GM12878 (cell line): ENCODE measurements around the gene SEM1. TPM values are rescaled to one million over a fixed set of nuclear protein-coding genes. Genes with fewer than 3 reads are reported as not detected.

Experiments
- ATAC-seq: fragments of 200-7000 bp; cut with Tn5 transposase; 3 replicates; pipeline ENCODE4 v1.9.1; 2020; ENCODE audit warnings: mild to moderate bottlenecking, moderate library complexity
- BruUV-seq: library from RNA; stranded (reverse); fragments of 400-500 nt; replicated peaks from 2 replicates; lab custom pipeline; 2021; lab: Mats Ljungman, UMichigan
- CTCF ChIA-PET: fragments of 300-600 bp; sonication (Branson Sonifier 250); formaldehyde crosslinking; extraction: SDS; loops from one replicate; lab custom pipeline; 2021; ENCODE audit warnings: inconsistent platforms; lab: Yijun Ruan, JAX
- POLR2A ChIA-PET: fragments of 350-600 bp; formaldehyde crosslinking; extraction: SDS; loops from one replicate; lab custom pipeline; 2021; ENCODE audit warnings: inconsistent platforms; lab: Charles Lee
- RAD21 ChIA-PET: fragments of 300-600 bp; sonication (Branson Sonifier 250); formaldehyde crosslinking; loops from one replicate; lab custom pipeline; 2023; ENCODE audit warnings: antibody characterized with exemption; ENCODE audit not compliant: unreplicated experiment; lab: Charles Lee
- SMC1A ChIA-PET: fragments of 300-600 bp; sonication (Branson Sonifier 250); formaldehyde crosslinking; loops from one replicate; lab custom pipeline; 2023; ENCODE audit not compliant: unreplicated experiment, uncharacterized antibody; lab: Charles Lee
- DNase-seq: peaks from one replicate; pipeline ENCODE4 v3.0.0-alpha.2; 2011; ENCODE audit warnings: low read depth, low spot score
- FAIRE-seq: peaks from 3 replicates; lab custom pipeline; 2011; peaks lifted over from hg19 to GRCh38; lab: Jason Lieb, UNC
- H2AFZ ChIP-seq: 2 replicates; pipeline ENCODE4 v1.6.0; 2011; ENCODE audit warnings: low read depth, low read length, control low read depth; ENCODE audit not compliant: control insufficient read depth
- H3K27ac ChIP-seq: 2 replicates; pipeline ENCODE4 v1.5.1; 2011; ENCODE audit warnings: control low read depth; ENCODE audit not compliant: control insufficient read depth, insufficient read depth
- H3K27me3 ChIP-seq, 2 experiments: replicated peaks in 1 of 2; 2 replicates each; pipeline versions ENCODE4 v1.6.0 to v1.6.1; 2011; ENCODE audit warnings: low read length in 1 of 2; ENCODE audit not compliant: control insufficient read depth in 2 of 2, insufficient read depth in 2 of 2
- H3K36me3 ChIP-seq, 2 experiments: 2 replicates each; pipeline ENCODE4 v1.5.1; 2011; ENCODE audit warnings: low read length in 1 of 2; ENCODE audit not compliant: control insufficient read depth in 2 of 2, insufficient read depth in 2 of 2
- H3K4me1 ChIP-seq: 2 replicates; pipeline ENCODE4 v1.6.1; 2011; ENCODE audit warnings: mild to moderate bottlenecking, low read length, moderate library complexity, mixed read lengths; ENCODE audit not compliant: control insufficient read depth, insufficient read depth
- H3K4me2 ChIP-seq: 2 replicates; pipeline ENCODE4 v1.6.0; 2011; ENCODE audit warnings: control low read depth; ENCODE audit not compliant: control insufficient read depth, insufficient read depth
- H3K4me3 ChIP-seq: fragments of 200-600 bp; sonication (generic); 2 replicates; pipeline ENCODE4 v1.5.1; 2016
- H3K79me2 ChIP-seq: 2 replicates; pipeline ENCODE4 v1.6.0; 2011; ENCODE audit warnings: low read length; ENCODE audit not compliant: control insufficient read depth, insufficient read depth
- H3K9ac ChIP-seq: 2 replicates; pipeline ENCODE4 v1.8.0; 2011; ENCODE audit warnings: low read length, control low read depth, mixed read lengths; ENCODE audit not compliant: control insufficient read depth, insufficient read depth
- H3K9me3 ChIP-seq: replicated peaks from 3 replicates; pipeline ENCODE4 v1.5.1; 2011; ENCODE audit warnings: mild to moderate bottlenecking, low read length; ENCODE audit not compliant: control insufficient read depth, insufficient read depth
- H4K20me1 ChIP-seq: 2 replicates; pipeline ENCODE4 v1.6.0; 2011; ENCODE audit not compliant: control insufficient read depth, insufficient read depth
- CREB1 ChIP-seq: IDR thresholded peaks from 2 replicates; pipeline ENCODE4 v1.6.1; 2012; ENCODE audit warnings: low read depth, mild to moderate bottlenecking, inconsistent platforms
- ESRRA ChIP-seq: IDR thresholded peaks from 2 replicates; pipeline ENCODE4 v1.6.1; 2012; ENCODE audit warnings: mild to moderate bottlenecking, low read length, improper control_type of control experiment
- KAT2A ChIP-seq: conservative IDR thresholded peaks from 2 replicates; pipeline ENCODE4 v1.6.1; 2011; ENCODE audit warnings: low read depth, low read length; ENCODE audit not compliant: control insufficient read depth
- RCOR1 ChIP-seq: conservative IDR thresholded peaks from 2 replicates; pipeline ENCODE4 v1.6.1; 2012; ENCODE audit warnings: low read depth, low read length, improper control_type of control experiment
- SIX5 ChIP-seq: IDR thresholded peaks from 2 replicates; pipeline ENCODE4 v1.6.1; 2011; ENCODE audit warnings: mild to moderate bottlenecking, low read depth, low read length, moderate library complexity; ENCODE audit not compliant: severe bottlenecking
- ZNF622 ChIP-seq: fragments of 450-650 bp; IDR thresholded peaks from 2 replicates; pipeline ENCODE4 v1.6.1; 2017; ENCODE audit warnings: mild to moderate bottlenecking, inconsistent platforms
- WGBS: methylation state at CpG from one replicate; pipeline ENCODE4 v1.1.6; 2016; ENCODE audit warnings: low lambda C conversion rate; ENCODE audit not compliant: insufficient replicate concordance, insufficient coverage; ENCODE audit errors: missing lambda C conversion rate; 5-methylcytosine and 5-hydroxymethylcytosine counted together
- in situ Hi-C: fragments of 300-500 bp; cut with MboI; formaldehyde crosslinking; loops from 9 replicates; pipeline ENCODE4 v1.14.3; 2018; ENCODE audit warnings: mixed read lengths
- intact Hi-C: fragments of 100-400 bp; cut with micrococcal nuclease; formaldehyde crosslinking; loops from one replicate; pipeline ENCODE4 v1.14.2; 2022; ENCODE audit not compliant: unreplicated experiment
- polyA plus RNA-seq, 11 experiments: library from polyadenylated mRNA; depleted of rRNA in 4 of 11; unstranded in 6 of 11; stranded (reverse) in 5 of 11; fragments of >200 nt; fragmentation: Nextera tagmentation in 4 of 11; fragmentation: Illumina TruSeq in 1 of 11; extraction: Ambion mirVana in 4 of 11; extraction: Trizol in 1 of 11; gene quantifications; 1 replicate in 1 of 11; 2 replicates in 10 of 11; pipeline versions ENCODE4 v1.2.1 to v1.2.3, GENCODE V29; 2011 to 2016; ENCODE audit warnings: inconsistent platforms in 2 of 11, missing spikeins in 2 of 11, low read depth in 1 of 11
- total RNA-seq, 4 experiments: library from RNA; depleted of rRNA in 3 of 4; stranded (reverse); fragments of >200 nt in 3 of 4; fragmentation: Illumina TruSeq in 1 of 4; extraction: Trizol in 1 of 4; gene quantifications; 2 replicates each; pipeline versions ENCODE4 v1.2.1 to v1.2.3, GENCODE V29; 2013 to 2021

The SEM1 gene
- total and polyA plus RNA-seq, 10 of the 15 experiments (the other 5 are each of a cell fraction or from before 2014, with no cell fraction given), result 44.6 to 606 (median 356) TPM

DNA sequence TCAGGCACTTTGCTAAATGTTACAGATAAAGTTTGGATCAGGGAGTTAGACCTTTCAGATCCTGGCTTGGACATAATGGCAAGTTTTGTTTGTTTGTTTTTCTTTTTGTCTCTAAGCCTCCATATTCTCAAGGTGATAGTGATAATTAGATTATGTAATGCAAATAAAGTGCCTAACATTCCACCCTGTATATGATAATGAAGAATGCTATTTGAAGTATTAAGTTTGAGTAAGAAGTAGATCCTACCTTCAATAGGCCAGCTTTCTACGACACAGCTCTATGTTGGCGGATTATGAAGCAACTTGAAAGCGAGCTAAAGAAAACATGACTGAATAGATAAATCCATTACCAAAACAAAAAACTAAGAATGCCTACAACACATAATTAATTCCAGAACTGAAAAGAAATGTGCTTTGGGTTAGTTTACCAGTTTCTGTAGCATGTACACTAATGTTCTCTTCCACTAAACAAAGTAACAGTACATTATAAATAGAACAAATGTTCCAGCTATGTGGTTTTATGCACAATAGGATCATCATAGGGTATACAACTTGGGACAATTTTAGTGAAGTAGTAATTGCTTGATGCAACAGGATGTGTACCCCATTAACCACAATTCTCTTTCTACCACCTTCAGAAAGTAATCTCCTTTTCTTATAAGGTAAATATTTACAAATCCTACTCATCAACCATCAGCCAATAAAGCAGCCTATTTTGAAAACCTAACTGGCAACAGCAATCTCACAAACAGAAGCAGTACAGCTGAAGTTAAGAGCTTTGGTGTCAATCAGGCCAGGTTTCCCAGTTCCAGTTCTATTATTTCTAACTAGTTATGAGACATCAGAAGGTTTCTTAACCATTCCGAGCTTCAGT lies 1.5 kb downstream of the SEM1 start:
- RAD21 ChIA-PET, result interaction anchor here (0.8 kb wide), 1 partner anchor 22 kb away, joined by 3 read pairs; no protein-coding TSS in a partner anchor
- intact Hi-C loops (loop anchor here (10.0 kb wide), 1 partner anchor 383 kb away; the partner anchor contains the start of gene SLC25A13), in situ Hi-C loops (no loop called here)
- Histone ChIP-seq H3K4me2 (peak overlapping the region; percentile 76), H3K9ac (no peak overlapping the region), H3K36me3 (peaks cover 0 to 3% of the 10 kb centered on the region in 2 experiments; a peak in 2 of 4 replicates), H3K79me2 (peaks cover 47% of the 10 kb centered on the region), H3K27me3 (no peaks in the 10 kb centered on the region), H3K4me3 (peak overlapping the region; percentile 90), H3K9me3 (peaks cover 3% of the 10 kb centered on the region; the same call in 2 of the 3 replicates), H4K20me1 (no peaks in the 10 kb centered on the region), H2AFZ (no peak overlapping the region), H3K4me1 (no peaks in the 10 kb centered on the region; the same call in 1 of the 2 replicates), H3K27ac (no peak overlapping the region)
- POLR2A ChIA-PET, result no interaction called here
- DNase-seq (no peak), FAIRE-seq (no peak), ATAC-seq (no peak)
- no TSS peak for BruUV-seq
- SMC1A ChIA-PET, result interaction anchor here (2.1 kb wide), 1 partner anchor 22 kb away, joined by 4 read pairs; no protein-coding TSS in a partner anchor
- CTCF ChIA-PET, result no interaction called here
- TF ChIP-seq RCOR1 (no peak), ESRRA (no peak), ZNF622 (no peak), CREB1 (no peak), KAT2A (no peak), SIX5 (no peak)
- 98% methylated on average over 4 of the region's 4 CpGs for WGBS
